Measurements from ENCODE around the gene TEC.

Gene TEC

GRCh38 chr4:48270951-48271473 is 1.4 kb upstream of the TEC start:
- DNase-seq (ENCODE audit: low read depth): no peak
- no peak overlapping the region for H3K4me3 ChIP-seq (ENCODE audit: low read depth, low read length)

DNA sequence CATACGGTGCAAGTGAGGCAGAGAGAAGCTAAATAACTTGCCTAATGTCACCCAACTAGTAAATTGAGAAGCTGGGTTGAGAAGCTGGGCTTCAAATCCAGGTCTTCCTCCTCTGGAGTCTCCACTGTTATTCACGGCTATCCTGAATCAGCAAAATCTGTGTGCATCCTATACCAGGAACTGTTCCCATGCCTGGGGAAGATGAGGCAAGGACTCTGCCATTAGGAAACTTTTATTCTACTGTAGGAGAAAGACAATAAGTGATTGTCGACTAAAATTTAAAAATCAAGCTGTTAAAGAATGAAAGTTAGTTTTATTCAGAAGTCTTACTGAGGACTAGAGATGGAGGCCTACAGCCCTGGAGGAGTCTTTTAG is 872 bp upstream of the TEC start:
- DNase-seq (ENCODE audit: low read depth): no peak
- no peak overlapping the region for H3K4me3 ChIP-seq (ENCODE audit: low read depth, low read length)

DNA sequence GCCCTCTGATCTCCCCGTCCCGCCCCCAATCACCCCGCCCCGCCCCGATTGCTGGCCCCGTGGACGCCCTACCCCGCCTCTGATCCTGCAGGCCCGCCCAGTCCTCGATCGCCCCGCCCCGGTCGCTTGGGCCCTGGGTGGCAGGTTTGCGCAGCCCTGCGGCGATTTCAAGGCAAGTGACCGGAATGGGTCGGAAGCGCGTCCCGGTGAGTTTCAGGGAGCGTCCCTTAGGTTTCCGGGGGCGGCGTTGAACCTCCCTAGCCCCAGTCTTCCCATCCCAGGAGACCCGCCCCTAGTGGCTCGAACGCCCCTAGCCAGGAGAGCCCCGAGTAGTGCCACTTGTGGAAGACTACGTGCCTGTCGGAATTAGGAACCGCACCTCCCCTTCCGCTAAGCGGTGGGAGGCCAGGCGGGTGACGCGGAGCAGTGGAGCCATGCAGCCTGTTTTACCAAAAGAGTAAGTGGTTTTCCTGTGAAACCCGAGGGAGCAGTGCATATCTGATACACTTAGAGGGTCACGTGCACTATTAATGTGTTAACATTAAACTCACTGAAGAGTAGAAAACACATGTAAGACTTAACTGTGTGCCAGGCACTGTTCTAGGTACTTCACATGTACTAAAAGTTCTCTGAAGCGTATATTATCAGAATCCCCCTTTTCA is 354 bp upstream of the TEC start:
- no peak for DNase-seq (ENCODE audit: low read depth)
- peak overlapping the region; percentile 68 for H3K4me3 ChIP-seq (ENCODE audit: low read depth, low read length)

GRCh38 chr4:48267574-48267973 is 2.1 kb downstream of the TEC start:
- DNase-seq (ENCODE audit: low read depth): no peak
- H3K4me3 ChIP-seq (ENCODE audit: low read depth, low read length): no peak overlapping the region

GRCh38 chr4:48266781-48267180 is 2.9 kb downstream of the TEC start:
- DNase-seq (ENCODE audit: low read depth): no peak
- H3K4me3 ChIP-seq (ENCODE audit: low read depth, low read length): no peak overlapping the region

DNA sequence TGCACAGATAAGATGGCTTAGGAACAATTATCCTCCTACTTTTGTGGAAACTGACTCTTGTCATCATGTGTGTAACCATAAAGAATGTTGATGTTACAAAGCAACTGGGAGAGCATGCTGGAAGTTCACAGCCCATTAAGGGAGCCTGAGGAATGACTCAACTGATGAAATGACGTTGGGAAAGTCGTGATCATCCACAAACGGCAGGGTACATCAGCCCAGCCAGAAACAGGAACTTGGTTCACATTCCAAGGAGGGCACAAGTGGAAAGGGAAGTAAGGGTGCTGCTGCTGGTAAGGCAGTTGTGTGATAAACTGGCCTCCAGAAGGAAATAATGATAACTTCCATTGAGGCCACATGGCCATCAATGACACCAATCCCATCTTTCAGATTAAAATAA is 6.7 kb downstream of the TEC start:
- no peak for DNase-seq (ENCODE audit: low read depth)
- H3K4me3 ChIP-seq (ENCODE audit: low read depth, low read length): no peak overlapping the region

- DNase-seq (ENCODE audit: low read depth): no peak
- H3K4me3 ChIP-seq (ENCODE audit: low read depth, low read length): no peak overlapping the region
Measured at GRCh38 chr4:48262484-48262883, 7.2 kb downstream of the TEC start.

- no peak overlapping the region for H3K4me3 ChIP-seq (ENCODE audit: low read depth, low read length)
- DNase-seq (ENCODE audit: low read depth): no peak
Measured at GRCh38 chr4:48261281-48261680, 8.4 kb downstream of the TEC start.

GRCh38 chr4:48259748-48260147 is 9.9 kb downstream of the TEC start:
- no peak overlapping the region for H3K4me3 ChIP-seq (ENCODE audit: low read depth, low read length)
- DNase-seq (ENCODE audit: low read depth): no peak

GRCh38 chr4:48258845-48259397 is 10.7 kb downstream of the TEC start:
- DNase-seq (ENCODE audit: low read depth): no peak
- H3K4me3 ChIP-seq (ENCODE audit: low read depth, low read length): no peak overlapping the region

GRCh38 chr4:48255959-48256342 is 13.7 kb downstream of the TEC start:
- no peak overlapping the region for H3K4me3 ChIP-seq (ENCODE audit: low read depth, low read length)
- DNase-seq (ENCODE audit: low read depth): no peak

DNA sequence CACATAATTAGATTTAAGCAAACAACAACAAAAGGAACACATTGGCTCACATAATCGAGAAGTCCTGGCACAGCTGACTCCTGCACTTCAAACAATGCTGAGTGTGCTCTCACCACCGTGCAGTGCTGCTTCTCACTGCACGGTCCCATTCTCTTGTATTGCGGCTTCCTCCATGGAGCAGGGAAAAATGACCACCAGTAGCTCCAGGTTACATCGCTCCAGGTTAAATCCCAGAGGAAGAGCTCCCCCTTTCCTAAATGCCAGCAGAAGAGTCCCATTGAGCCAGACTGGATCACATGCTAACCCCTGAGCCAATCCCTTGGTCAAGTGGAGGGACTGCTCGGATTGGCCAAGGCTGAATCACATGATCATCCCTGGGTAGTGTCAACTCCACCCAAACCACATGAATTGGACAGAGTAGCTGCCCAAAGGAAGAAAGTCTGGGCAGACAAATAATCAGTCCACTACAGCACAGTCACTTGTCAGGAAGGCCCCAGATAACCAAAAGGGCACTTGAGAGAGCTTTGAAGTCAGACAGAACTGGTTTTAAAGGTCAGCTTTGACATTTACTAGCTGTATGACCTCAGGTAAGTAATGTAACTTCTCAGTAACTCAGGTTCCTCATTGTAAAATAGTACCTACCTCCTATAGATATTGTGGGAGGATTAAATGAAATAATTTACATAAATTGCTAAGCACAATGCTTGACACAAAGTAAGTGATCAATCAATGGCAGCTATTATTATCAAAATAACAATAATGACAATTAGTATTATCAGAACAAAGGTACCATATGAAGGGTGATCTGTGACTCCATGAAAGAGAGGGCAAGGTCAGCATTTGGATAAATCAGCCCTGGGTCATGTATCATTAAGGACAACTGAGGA is 14.3 kb downstream of the TEC start:
- DNase-seq (ENCODE audit: low read depth): no peak
- no peak overlapping the region for H3K4me3 ChIP-seq (ENCODE audit: low read depth, low read length)

GRCh38 chr4:48254381-48255071 is 15.1 kb downstream of the TEC start:
- peak; percentile 75 for DNase-seq (ENCODE audit: low read depth)
- no peak overlapping the region for H3K4me3 ChIP-seq (ENCODE audit: low read depth, low read length)

DNA sequence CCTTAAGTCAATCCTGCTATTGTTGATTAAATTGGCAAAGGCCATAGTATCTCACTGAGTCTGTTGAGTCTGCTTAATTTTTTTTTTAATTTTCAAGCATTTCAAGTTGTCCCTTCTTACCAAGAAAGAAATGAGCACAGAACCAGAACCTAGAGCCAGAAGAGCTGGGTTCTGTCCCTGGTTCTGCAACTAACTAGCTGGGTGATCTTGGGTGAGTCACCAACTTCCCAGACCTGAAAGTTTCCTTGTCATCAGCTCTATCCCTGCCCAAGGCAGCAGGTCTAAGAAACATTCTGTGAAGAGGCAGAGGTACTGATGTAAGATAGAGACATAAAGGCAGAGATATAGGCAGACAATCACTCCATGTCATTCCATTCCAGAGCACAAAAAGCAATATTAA is 17.3 kb downstream of the TEC start:
- DNase-seq (ENCODE audit: low read depth): no peak
- no peak overlapping the region for H3K4me3 ChIP-seq (ENCODE audit: low read depth, low read length)

DNA sequence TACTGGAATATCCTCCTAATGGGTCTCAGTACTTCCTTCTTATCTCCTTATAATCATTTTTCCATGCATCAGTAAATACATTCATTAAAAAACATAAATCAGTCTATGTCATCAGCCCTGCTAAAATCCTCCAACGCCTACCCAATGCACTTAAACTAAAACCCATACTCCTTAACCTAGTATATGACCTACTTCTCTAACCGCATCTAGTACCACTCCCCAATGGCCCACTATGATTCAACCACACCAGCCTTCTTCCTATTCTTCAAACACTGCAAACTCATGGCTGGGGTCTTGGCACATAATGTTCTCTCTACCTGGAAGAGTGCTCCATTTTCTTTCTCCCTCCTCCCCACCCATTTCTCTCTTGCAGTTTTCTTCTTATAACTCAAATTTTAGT is 18.7 kb downstream of the TEC start:
- no peak for DNase-seq (ENCODE audit: low read depth)
- no peak overlapping the region for H3K4me3 ChIP-seq (ENCODE audit: low read depth, low read length)

GRCh38 chr4:48250343-48250742 is 19.3 kb downstream of the TEC start:
- no peak overlapping the region for H3K4me3 ChIP-seq (ENCODE audit: low read depth, low read length)
- no peak for DNase-seq (ENCODE audit: low read depth)

DNA sequence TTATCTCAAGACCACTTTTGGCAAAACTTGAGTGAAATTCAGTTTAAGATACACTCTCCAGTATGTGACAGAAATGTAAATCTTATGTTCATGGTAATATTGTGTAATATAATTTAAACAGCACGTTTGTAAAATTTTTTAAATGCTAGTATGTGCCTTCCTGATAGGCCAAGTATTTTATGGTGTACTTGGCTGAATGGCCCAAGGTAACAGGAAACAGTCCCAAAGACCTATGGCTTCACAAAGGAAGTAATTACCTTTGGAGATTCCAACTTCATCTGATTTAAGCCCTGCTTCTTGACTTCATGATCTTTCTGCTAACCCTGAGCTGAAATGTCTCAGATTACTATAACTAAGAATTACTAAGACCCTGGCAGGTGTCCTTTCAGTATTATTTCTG is 20.3 kb downstream of the TEC start:
- no peak for DNase-seq (ENCODE audit: low read depth)
- no peak overlapping the region for H3K4me3 ChIP-seq (ENCODE audit: low read depth, low read length)

GRCh38 chr4:48248559-48248953 is 21.1 kb downstream of the TEC start:
- no peak for DNase-seq (ENCODE audit: low read depth)
- H3K4me3 ChIP-seq (ENCODE audit: low read depth, low read length): no peak overlapping the region

DNA sequence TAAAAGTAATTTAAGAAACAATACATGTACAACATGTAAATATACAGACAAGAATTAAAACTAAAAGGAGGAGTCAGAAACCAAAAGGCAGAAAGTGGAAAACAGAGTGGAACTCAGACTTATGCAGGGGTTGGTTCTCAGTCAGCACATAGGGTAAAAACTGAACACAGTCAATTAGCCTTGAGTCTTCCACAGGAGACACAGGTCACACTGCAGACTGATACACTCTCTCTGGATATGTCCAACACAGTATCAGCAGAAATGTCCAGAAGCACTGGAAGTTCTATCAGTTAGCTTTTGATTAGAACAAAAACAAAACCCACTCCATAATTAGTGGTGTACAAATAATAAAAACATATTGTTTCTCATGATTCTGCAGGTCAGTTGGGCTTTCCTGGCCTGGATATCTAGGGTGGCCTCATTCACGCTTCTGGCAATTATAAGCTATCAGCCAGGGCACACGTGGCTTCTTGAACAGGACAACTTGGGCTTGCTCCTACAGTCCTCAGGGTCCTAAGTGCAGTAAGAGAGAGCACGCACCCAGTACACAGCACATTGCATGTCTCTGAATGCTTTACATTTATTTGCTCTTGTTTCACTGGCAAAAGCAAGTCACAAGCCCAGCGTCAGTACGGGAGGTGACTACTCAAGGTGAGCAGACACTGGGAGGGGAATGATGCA is 21.6 kb downstream of the TEC start:
- no peak overlapping the region for H3K4me3 ChIP-seq (ENCODE audit: low read depth, low read length)
- no peak for DNase-seq (ENCODE audit: low read depth)
